ENCODE measurements around the gene FRAS1.
"Not testable (repeated sequence)": the region's sequence is repeated elsewhere in the genome, so short reads cannot be mapped to it uniquely, and the experiment has no call there.

The FRAS1 gene, protein sequence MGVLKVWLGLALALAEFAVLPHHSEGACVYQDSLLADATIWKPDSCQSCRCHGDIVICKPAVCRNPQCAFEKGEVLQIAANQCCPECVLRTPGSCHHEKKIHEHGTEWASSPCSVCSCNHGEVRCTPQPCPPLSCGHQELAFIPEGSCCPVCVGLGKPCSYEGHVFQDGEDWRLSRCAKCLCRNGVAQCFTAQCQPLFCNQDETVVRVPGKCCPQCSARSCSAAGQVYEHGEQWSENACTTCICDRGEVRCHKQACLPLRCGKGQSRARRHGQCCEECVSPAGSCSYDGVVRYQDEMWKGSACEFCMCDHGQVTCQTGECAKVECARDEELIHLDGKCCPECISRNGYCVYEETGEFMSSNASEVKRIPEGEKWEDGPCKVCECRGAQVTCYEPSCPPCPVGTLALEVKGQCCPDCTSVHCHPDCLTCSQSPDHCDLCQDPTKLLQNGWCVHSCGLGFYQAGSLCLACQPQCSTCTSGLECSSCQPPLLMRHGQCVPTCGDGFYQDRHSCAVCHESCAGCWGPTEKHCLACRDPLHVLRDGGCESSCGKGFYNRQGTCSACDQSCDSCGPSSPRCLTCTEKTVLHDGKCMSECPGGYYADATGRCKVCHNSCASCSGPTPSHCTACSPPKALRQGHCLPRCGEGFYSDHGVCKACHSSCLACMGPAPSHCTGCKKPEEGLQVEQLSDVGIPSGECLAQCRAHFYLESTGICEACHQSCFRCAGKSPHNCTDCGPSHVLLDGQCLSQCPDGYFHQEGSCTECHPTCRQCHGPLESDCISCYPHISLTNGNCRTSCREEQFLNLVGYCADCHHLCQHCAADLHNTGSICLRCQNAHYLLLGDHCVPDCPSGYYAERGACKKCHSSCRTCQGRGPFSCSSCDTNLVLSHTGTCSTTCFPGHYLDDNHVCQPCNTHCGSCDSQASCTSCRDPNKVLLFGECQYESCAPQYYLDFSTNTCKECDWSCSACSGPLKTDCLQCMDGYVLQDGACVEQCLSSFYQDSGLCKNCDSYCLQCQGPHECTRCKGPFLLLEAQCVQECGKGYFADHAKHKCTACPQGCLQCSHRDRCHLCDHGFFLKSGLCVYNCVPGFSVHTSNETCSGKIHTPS (N-terminal part only)

DNA sequence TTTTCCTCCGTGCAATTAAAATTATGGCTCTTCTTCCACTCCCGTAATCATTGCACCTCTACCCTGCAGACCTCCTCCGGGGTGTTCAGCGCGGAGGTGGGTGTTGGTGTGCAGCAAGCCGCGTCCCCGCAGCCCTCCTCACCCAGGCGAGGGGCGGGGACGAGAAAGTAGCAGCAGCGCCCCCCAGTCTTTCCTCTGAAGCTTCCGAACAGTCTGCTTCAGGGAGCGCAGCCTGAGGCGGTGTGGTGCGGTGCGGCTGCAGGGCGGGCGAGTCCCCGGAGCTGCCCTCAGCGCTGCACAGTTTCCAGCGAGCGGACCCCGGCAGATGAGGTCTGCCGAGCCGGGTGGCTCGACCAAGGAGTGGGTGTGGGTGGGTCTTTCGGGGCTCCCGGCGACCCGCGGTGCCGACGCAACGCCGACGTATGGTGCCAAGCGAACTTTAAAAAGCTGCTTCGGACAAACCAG is at the start of gene FRAS1:
TSS of gene FRAS1 (plus strand) at position 189 of the 465 bp plus-strand sequence. CDS start 687 bp downstream, outside the sequence.
- no peaks in the 10 kb centered on the region for H3K27me3 ChIP-seq (ENCODE audit: control insufficient read depth in 1 of 2, insufficient read depth in 2 of 2, low read length in 2 of 2)
- H3K4me1 ChIP-seq (ENCODE audit: control insufficient read depth, insufficient read depth, low read length): peaks cover 22% of the 10 kb centered on the region
- H3K4me3 ChIP-seq (ENCODE audit: low read length in 2 of 2): peak within 1 kb of the TSS; percentile 83 to 90
- no peak within 1 kb of the TSS for H3K27ac ChIP-seq (ENCODE audit: low read length)
- H3K9me3 ChIP-seq (ENCODE audit: control insufficient read depth in 2 of 2, low read length in 2 of 2): no peaks in the 10 kb centered on the region
- H3K36me3 ChIP-seq (ENCODE audit: control insufficient read depth in 2 of 2, insufficient read depth in 2 of 2, low read length in 2 of 2): no peaks in the 10 kb centered on the region
- peak within 1 kb of the TSS; percentile 60 to 73 for H3K9ac ChIP-seq (ENCODE audit: low read length in 2 of 2)

DNA sequence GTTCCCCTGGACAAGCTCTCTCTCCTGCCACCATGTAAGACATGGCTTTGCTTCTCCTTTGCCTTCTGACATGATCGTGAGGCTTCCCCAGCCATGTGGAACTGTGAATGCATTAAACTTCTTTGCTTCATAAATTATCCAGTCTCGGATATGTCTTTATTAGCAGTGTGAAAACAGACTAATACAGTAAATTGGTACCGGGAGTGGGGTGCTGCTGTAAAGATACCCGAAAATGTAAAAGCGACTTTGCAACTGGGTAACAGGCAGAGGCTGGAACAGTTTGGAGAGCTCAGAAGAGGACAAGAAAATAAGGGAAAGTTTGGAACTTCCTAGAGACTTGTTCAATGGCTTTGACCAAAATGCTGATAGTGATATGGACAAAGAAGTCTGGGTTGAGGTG is 46.1 kb upstream of the FRAS1 start:
- H3K4me3 ChIP-seq (ENCODE audit: low read length in 2 of 2); H3K27ac ChIP-seq (ENCODE audit: low read length): not testable (repeated sequence)

DNA sequence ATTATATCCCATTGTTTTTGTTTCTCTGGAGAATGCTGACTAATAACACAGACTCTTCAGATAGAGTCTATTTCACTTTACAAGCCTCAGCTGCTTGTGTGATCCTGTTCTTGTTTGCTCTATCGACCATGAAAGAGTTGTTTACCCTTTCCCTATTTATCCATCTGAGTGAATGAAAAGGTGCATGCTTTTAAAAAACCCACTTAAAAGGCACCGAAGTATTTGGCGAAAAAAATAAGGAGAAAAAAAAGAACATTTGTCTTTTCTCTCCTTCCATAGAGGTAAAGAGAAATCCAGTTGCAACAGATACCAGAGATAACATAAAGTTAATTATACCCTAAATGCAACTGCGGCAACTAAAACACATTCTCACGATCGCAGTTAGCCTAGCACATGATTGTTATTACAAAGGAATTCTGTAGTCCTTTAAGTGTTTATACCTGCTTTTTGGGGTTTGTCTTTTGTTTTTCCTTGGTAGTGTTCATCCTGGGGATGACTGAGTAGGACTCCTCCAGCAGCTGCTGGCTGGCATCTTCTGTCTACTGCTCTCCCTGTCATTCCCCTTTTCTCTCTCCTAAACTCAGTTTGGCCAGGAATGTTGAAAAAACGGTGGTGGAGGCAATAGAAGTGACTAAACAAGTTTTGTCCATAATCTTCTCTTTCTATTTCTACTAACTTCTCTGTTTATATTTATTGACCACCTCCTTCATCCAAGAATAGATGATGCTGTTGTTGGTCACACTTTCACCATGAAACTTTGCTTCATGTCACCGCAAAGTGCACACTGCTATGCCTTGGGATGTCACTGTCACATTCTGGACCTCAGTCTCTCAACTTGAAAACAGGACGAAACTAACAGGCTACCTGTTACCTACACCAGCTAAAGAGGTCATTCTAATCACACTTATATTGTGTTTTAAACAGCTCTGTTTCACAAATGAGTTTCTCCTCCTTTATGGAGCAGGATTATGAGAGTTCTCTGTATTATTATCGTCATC is 41.9 kb upstream of the FRAS1 start:
- no peak overlapping the region for H3K27ac ChIP-seq (ENCODE audit: low read length)
- peaks cover 0 to 4% of the 10 kb centered on the region in 2 donors for H3K9me3 ChIP-seq (ENCODE audit: control insufficient read depth in 2 of 2, low read length in 2 of 2)
- no peak overlapping the region for H3K9ac ChIP-seq (ENCODE audit: low read length in 2 of 2)
- no peaks in the 10 kb centered on the region for H3K4me1 ChIP-seq (ENCODE audit: control insufficient read depth, insufficient read depth, low read length)
- no peaks in the 10 kb centered on the region for H3K36me3 ChIP-seq (ENCODE audit: control insufficient read depth in 2 of 2, insufficient read depth in 2 of 2, low read length in 2 of 2)
- no peak overlapping the region for H3K4me3 ChIP-seq (ENCODE audit: low read length in 2 of 2)
- no peaks in the 10 kb centered on the region for H3K27me3 ChIP-seq (ENCODE audit: control insufficient read depth in 1 of 2, insufficient read depth in 2 of 2, low read length in 2 of 2)

More for the DNA sequence above, 46.1 kb upstream of the FRAS1 start:
- not testable (repeated sequence) for H3K27me3 ChIP-seq (ENCODE audit: control insufficient read depth in 1 of 2, insufficient read depth in 2 of 2, low read length in 2 of 2); H3K36me3 ChIP-seq (ENCODE audit: control insufficient read depth in 2 of 2, insufficient read depth in 2 of 2, low read length in 2 of 2); H3K4me1 ChIP-seq (ENCODE audit: control insufficient read depth, insufficient read depth, low read length); H3K9ac ChIP-seq (ENCODE audit: low read length in 2 of 2); H3K9me3 ChIP-seq (ENCODE audit: control insufficient read depth in 2 of 2, low read length in 2 of 2)

DNA sequence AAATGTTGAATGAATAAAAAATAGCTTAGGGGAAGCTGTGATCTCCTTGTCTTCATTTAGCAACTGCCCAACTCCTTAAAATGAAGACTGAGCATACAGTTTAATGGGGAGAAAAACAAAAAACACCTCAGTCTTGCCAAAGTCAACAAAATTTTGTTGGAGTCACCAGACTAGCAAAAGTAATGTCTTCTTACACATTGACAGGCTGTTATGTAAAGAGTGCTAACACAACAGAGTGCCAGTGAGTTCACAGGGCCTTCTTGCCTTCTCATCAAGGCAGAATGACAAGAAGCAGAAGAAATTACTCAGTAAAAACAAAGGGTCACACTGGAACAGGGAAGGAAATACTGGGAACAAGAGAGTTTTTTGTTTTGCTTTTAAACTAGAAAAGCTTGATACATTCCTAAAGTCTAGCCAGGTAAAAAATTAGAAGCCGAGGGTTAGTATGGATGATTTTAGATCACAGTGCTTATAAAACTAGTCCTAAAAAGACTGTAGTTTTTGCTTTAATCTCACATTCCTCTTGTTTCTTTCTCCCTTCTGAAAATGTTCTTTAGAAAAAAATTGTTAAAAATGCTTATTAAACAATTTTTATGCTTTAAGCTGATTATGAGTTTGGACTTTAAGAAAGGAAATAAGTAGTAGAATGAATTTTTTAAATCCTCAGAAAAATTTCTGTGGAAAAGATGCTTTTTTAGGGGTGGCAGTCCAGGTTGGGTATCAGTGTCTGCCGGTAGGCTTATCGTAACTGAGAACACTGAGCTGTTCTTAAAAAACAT is 38.7 kb upstream of the FRAS1 start:
- Histone ChIP-seq H3K9ac (ENCODE audit: low read length in 2 of 2) (no peak overlapping the region), H3K36me3 (ENCODE audit: control insufficient read depth in 2 of 2, insufficient read depth in 2 of 2, low read length in 2 of 2) (no peaks in the 10 kb centered on the region), H3K9me3 (ENCODE audit: control insufficient read depth in 2 of 2, low read length in 2 of 2) (no peaks in the 10 kb centered on the region), H3K27me3 (ENCODE audit: control insufficient read depth in 1 of 2, insufficient read depth in 2 of 2, low read length in 2 of 2) (no peaks in the 10 kb centered on the region), H3K27ac (ENCODE audit: low read length) (no peak overlapping the region), H3K4me1 (ENCODE audit: control insufficient read depth, insufficient read depth, low read length) (no peaks in the 10 kb centered on the region), H3K4me3 (ENCODE audit: low read length in 2 of 2) (no peak overlapping the region)

DNA sequence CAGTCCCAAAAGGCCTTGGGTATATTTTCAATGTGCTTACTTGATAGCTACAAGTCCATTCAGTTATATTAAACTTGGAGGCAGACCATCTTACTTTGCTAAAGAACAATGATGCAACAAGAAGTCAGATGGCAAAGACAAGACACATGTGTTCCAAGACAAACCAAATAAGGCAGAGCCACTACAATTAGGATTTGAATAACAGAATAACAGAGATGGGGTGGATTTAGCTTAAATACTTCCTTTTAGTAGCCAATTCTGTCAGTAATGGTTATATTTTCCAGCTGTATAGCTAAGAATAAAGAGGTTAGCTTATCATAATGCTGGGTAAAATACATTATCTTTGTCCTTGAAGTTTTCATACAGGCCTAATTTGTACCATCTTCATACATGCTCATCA is 37.7 kb upstream of the FRAS1 start:
- Histone ChIP-seq H3K36me3 (ENCODE audit: control insufficient read depth in 2 of 2, insufficient read depth in 2 of 2, low read length in 2 of 2) (no peaks in the 10 kb centered on the region), H3K9ac (ENCODE audit: low read length in 2 of 2) (no peak overlapping the region), H3K9me3 (ENCODE audit: control insufficient read depth in 2 of 2, low read length in 2 of 2) (no peaks in the 10 kb centered on the region), H3K4me1 (ENCODE audit: control insufficient read depth, insufficient read depth, low read length) (no peaks in the 10 kb centered on the region), H3K4me3 (ENCODE audit: low read length in 2 of 2) (no peak overlapping the region), H3K27ac (ENCODE audit: low read length) (no peak overlapping the region), H3K27me3 (ENCODE audit: control insufficient read depth in 1 of 2, insufficient read depth in 2 of 2, low read length in 2 of 2) (no peaks in the 10 kb centered on the region)

DNA sequence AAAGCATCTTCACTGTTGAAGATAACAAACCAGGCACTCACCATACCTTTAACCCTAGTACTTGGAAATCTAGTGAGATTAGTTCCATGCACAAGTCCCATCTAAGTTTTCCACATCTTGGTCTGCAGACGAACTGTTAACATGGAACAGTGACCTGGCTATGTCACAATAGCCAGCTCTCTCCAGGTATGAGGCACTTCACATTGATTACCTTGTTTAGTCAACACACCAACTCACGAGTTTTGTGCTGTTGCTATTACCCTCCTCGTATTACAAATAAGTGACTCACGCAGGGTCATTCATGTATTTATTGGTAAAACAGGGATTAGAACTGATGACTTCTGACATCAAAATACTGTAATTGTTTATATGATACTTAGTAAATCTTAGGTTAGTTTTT is 36.4 kb upstream of the FRAS1 start:
- Histone ChIP-seq H3K4me3 (ENCODE audit: low read length in 2 of 2) (no peak overlapping the region), H3K4me1 (ENCODE audit: control insufficient read depth, insufficient read depth, low read length) (no peaks in the 10 kb centered on the region), H3K27me3 (ENCODE audit: control insufficient read depth in 1 of 2, insufficient read depth in 2 of 2, low read length in 2 of 2) (no peaks in the 10 kb centered on the region), H3K9me3 (ENCODE audit: control insufficient read depth in 2 of 2, low read length in 2 of 2) (no peaks in the 10 kb centered on the region), H3K27ac (ENCODE audit: low read length) (no peak overlapping the region), H3K9ac (ENCODE audit: low read length in 2 of 2) (no peak overlapping the region), H3K36me3 (ENCODE audit: control insufficient read depth in 2 of 2, insufficient read depth in 2 of 2, low read length in 2 of 2) (no peaks in the 10 kb centered on the region)

DNA sequence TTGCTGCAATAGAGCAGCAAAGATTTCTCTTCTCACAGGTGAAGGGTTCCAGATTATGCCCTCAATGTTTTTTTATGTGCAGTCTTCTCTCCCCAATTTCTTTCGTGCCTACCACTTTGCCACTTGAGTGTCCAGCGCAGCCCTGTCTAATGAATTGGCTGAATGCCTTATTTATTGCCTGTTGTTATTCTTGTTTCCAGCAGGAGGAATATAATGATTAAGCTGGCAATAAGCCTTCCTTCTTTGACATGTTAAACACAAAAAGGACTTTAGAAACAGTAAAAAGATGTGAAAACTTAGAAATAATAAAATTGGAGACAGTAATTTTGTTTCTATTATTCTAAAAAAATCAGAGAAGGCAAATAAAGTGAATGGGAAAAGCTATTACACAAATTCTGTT is 34.6 kb upstream of the FRAS1 start:
- Histone ChIP-seq H3K4me1 (ENCODE audit: control insufficient read depth, insufficient read depth, low read length) (no peaks in the 10 kb centered on the region), H3K27ac (ENCODE audit: low read length) (no peak overlapping the region), H3K4me3 (ENCODE audit: low read length in 2 of 2) (no peak overlapping the region), H3K36me3 (ENCODE audit: control insufficient read depth in 2 of 2, insufficient read depth in 2 of 2, low read length in 2 of 2) (no peaks in the 10 kb centered on the region), H3K27me3 (ENCODE audit: control insufficient read depth in 1 of 2, insufficient read depth in 2 of 2, low read length in 2 of 2) (no peaks in the 10 kb centered on the region), H3K9me3 (ENCODE audit: control insufficient read depth in 2 of 2, low read length in 2 of 2) (no peaks in the 10 kb centered on the region), H3K9ac (ENCODE audit: low read length in 2 of 2) (no peak overlapping the region)

DNA sequence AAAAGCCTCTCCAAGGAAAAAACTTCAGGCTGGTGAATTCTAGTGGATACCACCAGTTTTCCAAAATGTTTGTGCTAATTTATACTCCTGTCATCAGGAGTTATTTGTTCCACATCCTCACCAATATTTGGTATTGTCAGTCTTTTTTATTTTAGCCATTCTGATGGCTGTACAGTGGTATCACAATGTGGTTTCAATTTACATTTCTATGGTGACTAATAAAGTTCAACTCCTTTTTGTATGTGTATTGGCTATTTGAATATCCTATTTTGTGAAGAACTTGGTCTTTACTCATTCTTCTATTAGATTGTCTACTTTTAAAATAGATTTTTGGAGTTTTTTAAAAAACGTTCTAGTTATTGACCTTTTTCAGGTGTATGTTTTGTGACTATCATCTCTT is 33.0 kb upstream of the FRAS1 start:
- Histone ChIP-seq H3K27me3 (ENCODE audit: control insufficient read depth in 1 of 2, insufficient read depth in 2 of 2, low read length in 2 of 2) (no peaks in the 10 kb centered on the region), H3K4me3 (ENCODE audit: low read length in 2 of 2) (no peak overlapping the region), H3K36me3 (ENCODE audit: control insufficient read depth in 2 of 2, insufficient read depth in 2 of 2, low read length in 2 of 2) (no peaks in the 10 kb centered on the region), H3K9me3 (ENCODE audit: control insufficient read depth in 2 of 2, low read length in 2 of 2) (no peaks in the 10 kb centered on the region), H3K9ac (ENCODE audit: low read length in 2 of 2) (no peak overlapping the region), H3K4me1 (ENCODE audit: control insufficient read depth, insufficient read depth, low read length) (no peaks in the 10 kb centered on the region), H3K27ac (ENCODE audit: low read length) (no peak overlapping the region)

DNA sequence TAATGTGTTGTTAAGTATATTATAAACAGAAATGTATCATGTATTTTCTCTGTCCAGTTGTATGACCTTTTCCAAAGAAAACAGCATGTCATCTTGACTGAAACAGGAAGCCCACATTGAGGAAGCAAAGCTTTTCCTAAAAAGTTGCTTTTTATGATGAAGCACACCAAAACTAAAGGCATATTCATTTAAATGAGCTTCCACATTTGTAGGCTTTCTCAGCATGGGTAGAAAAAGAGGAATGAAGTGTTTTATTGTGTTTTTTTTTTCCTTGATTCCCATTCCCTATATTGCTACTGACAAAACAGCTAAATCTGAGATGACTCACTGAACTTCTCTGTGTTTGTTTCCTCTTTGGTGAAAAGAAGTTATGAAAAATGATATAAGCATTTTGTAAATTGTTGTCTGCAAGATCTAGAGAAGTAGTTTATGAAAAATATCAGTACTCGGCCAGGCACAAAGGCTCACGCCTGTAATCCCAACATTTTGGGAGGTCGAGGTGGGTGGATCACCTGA is 32.5 kb upstream of the FRAS1 start:
- no peak overlapping the region for H3K27ac ChIP-seq (ENCODE audit: low read length)
- H3K4me1 ChIP-seq (ENCODE audit: control insufficient read depth, insufficient read depth, low read length): no peaks in the 10 kb centered on the region
- H3K27me3 ChIP-seq (ENCODE audit: control insufficient read depth in 1 of 2, insufficient read depth in 2 of 2, low read length in 2 of 2): no peaks in the 10 kb centered on the region

More for the DNA sequence above, 32.5 kb upstream of the FRAS1 start:
- Histone ChIP-seq H3K4me3 (ENCODE audit: low read length in 2 of 2) (no peak overlapping the region), H3K9ac (ENCODE audit: low read length in 2 of 2) (no peak overlapping the region), H3K36me3 (ENCODE audit: control insufficient read depth in 2 of 2, insufficient read depth in 2 of 2, low read length in 2 of 2) (no peaks in the 10 kb centered on the region), H3K9me3 (ENCODE audit: control insufficient read depth in 2 of 2, low read length in 2 of 2) (no peaks in the 10 kb centered on the region)

Measured in stomach smooth muscle (tissue), 2 donors.